ENCODE data around the gene GRPEL2. TPM values are rescaled to one million over a fixed set of nuclear protein-coding genes. Genes with fewer than 3 reads are reported as not detected.

The GRPEL2 gene
- total and polyA plus RNA-seq, 2 experiments from 2014 or later, result 20.2 to 62.2 TPM

DNA sequence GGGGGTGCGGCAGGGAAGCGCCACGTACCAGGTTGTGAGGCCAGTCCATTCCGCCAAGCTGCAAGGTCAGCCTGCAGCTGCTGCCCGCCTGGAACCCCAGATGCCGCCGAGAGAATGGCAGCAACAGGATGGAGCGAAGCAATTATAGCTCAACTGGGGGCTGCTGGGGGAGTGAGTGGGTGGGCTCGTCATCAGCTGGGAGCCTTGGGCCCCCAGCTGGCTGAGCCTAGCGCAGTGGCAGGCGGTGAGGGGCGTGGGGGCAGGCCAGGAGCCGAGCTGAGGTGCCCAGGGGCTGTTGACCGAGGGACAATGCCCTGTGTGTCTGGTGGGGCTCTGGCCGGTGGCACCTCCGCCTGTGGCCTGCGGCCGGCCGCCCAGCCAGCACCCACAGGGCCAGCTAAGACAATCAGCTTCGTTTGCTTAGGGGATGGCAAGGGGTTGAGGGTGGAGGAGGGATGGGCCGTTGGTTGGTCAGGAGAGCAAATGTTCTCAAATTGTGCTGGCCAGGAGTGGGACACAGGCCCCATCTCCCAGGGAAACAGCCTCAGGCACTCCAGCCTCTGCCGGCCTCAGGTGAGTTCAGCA lies 34.0 kb downstream of the GRPEL2 start, which contains the start of gene IL17B (continued):
- TF ChIP-seq, protein P1, sequence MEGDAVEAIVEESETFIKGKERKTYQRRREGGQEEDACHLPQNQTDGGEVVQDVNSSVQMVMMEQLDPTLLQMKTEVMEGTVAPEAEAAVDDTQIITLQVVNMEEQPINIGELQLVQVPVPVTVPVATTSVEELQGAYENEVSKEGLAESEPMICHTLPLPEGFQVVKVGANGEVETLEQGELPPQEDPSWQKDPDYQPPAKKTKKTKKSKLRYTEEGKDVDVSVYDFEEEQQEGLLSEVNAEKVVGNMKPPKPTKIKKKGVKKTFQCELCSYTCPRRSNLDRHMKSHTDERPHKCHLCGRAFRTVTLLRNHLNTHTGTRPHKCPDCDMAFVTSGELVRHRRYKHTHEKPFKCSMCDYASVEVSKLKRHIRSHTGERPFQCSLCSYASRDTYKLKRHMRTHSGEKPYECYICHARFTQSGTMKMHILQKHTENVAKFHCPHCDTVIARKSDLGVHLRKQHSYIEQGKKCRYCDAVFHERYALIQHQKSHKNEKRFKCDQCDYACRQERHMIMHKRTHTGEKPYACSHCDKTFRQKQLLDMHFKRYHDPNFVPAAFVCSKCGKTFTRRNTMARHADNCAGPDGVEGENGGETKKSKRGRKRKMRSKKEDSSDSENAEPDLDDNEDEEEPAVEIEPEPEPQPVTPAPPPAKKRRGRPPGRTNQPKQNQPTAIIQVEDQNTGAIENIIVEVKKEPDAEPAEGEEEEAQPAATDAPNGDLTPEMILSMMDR (conservative IDR thresholded peaks at IDR 0.05; ENCODE audit: low read depth in 2 of 2), result no peak
- no peak for TF ChIP-seq POLR2AphosphoS5 (IDR thresholded peaks at IDR 0.05; ENCODE audit: low read depth)
- TF ChIP-seq EZH2 (IDR thresholded peaks at IDR 0.05; ENCODE audit: low read depth, unreplicated experiment), result no peak
- no peak for TF ChIP-seq EZH2phosphoT487 (IDR thresholded peaks at IDR 0.05; ENCODE audit: unreplicated experiment)
- TF ChIP-seq JUNB (IDR thresholded peaks at IDR 0.05; ENCODE audit: unreplicated experiment), result no peak
- no peak for TF ChIP-seq STAT1 (IDR thresholded peaks at IDR 0.05; ENCODE audit: unreplicated experiment)
- TF ChIP-seq, protein P2, sequence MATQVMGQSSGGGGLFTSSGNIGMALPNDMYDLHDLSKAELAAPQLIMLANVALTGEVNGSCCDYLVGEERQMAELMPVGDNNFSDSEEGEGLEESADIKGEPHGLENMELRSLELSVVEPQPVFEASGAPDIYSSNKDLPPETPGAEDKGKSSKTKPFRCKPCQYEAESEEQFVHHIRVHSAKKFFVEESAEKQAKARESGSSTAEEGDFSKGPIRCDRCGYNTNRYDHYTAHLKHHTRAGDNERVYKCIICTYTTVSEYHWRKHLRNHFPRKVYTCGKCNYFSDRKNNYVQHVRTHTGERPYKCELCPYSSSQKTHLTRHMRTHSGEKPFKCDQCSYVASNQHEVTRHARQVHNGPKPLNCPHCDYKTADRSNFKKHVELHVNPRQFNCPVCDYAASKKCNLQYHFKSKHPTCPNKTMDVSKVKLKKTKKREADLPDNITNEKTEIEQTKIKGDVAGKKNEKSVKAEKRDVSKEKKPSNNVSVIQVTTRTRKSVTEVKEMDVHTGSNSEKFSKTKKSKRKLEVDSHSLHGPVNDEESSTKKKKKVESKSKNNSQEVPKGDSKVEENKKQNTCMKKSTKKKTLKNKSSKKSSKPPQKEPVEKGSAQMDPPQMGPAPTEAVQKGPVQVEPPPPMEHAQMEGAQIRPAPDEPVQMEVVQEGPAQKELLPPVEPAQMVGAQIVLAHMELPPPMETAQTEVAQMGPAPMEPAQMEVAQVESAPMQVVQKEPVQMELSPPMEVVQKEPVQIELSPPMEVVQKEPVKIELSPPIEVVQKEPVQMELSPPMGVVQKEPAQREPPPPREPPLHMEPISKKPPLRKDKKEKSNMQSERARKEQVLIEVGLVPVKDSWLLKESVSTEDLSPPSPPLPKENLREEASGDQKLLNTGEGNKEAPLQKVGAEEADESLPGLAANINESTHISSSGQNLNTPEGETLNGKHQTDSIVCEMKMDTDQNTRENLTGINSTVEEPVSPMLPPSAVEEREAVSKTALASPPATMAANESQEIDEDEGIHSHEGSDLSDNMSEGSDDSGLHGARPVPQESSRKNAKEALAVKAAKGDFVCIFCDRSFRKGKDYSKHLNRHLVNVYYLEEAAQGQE (IDR thresholded peaks at IDR 0.05; ENCODE audit: unreplicated experiment), result no peak
- TF ChIP-seq ZNF331 (CRISPR knock-in tag; IDR thresholded peaks at IDR 0.05; ENCODE audit: low read depth), result no peak

DNA sequence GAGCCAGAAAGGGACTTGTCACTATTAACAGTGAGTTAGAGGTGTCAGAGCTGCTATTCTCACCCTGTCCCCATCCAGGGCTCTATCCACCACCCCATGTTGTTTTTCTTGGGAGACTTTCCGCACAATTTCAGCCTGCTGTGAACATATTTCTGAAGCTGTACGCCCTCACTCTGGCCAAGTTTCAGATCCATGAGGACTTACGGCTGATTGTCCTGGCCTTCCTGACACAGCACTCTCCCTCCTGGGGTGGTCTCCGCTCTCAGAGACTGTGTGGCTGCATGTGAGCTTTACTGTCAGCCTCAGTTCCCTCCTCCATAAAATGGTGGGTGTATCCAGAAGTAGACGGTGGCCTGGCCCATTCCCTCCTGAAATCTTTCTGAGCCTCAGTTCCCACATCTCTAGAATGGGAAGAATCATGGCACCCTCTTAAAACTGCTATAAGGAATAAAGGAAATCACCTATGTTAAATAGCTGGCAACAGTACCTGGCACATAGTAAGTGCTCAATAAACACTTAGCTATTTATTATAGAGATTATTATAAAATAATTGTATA lies 34.6 kb downstream of the GRPEL2 start:
- no peak for ATAC-seq
- Histone ChIP-seq H3K9me2 (ENCODE audit: insufficient read depth) (no peaks in the 10 kb centered on the region), H4K20me1 (replicated peaks; ENCODE audit: insufficient read depth) (no peaks in the 10 kb centered on the region), H3K4me1 (ENCODE audit: insufficient read depth) (no peaks in the 10 kb centered on the region), H3K27ac (ENCODE audit: low read depth) (no peak overlapping the region), H2AFZ (no peak overlapping the region), H3K4me2 (no peak overlapping the region), H3K36me3 (ENCODE audit: insufficient read depth) (no peaks in the 10 kb centered on the region), H3K27me3 (ENCODE audit: insufficient read depth) (no peaks in the 10 kb centered on the region), H3K4me3 (no peak overlapping the region), H3K79me2 (replicated peaks; ENCODE audit: insufficient read depth) (no peaks in the 10 kb centered on the region), H3F3A (replicated peaks; ENCODE audit: low read depth) (no peaks in the 10 kb centered on the region)
- H3K4me3 Mint-ChIP-seq, result no peak overlapping the region
- DNase-seq (ENCODE audit: low spot score), result no peak
- H3K9me3 Mint-ChIP-seq, result no peaks in the 10 kb centered on the region
- H3K27ac Mint-ChIP-seq, result no peak overlapping the region
- peaks cover 4% of the 10 kb centered on the region for H3K27me3 Mint-ChIP-seq (ENCODE audit: insufficient read depth, low read depth, poor library complexity)
- no peaks in the 10 kb centered on the region; the same call in 2 of the 3 replicates for H3K36me3 Mint-ChIP-seq (ENCODE audit: low read depth)
- H3K4me1 Mint-ChIP-seq, result peaks cover 16% of the 10 kb centered on the region
- no peak for TF ChIP-seq CREB1 (CRISPR knock-in tag; IDR thresholded peaks at IDR 0.05; ENCODE audit: low read depth)
- TF ChIP-seq EZH2phosphoT487 (IDR thresholded peaks at IDR 0.05; ENCODE audit: unreplicated experiment), result no peak
- no peak for TF ChIP-seq POLR2AphosphoS5 (IDR thresholded peaks at IDR 0.05; ENCODE audit: low read depth)
- no peak for TF ChIP-seq ZNF114 (CRISPR knock-in tag; IDR thresholded peaks at IDR 0.05)
- TF ChIP-seq EZH2 (IDR thresholded peaks at IDR 0.05; ENCODE audit: low read depth, unreplicated experiment), result no peak
- TF ChIP-seq ZNF331 (CRISPR knock-in tag; IDR thresholded peaks at IDR 0.05; ENCODE audit: low read depth), result no peak
- TF ChIP-seq JUNB (IDR thresholded peaks at IDR 0.05; ENCODE audit: unreplicated experiment), result no peak
- no peak for TF ChIP-seq NANOG (IDR thresholded peaks at IDR 0.05; ENCODE audit: borderline replicate concordance)
- TF ChIP-seq, protein P3, sequence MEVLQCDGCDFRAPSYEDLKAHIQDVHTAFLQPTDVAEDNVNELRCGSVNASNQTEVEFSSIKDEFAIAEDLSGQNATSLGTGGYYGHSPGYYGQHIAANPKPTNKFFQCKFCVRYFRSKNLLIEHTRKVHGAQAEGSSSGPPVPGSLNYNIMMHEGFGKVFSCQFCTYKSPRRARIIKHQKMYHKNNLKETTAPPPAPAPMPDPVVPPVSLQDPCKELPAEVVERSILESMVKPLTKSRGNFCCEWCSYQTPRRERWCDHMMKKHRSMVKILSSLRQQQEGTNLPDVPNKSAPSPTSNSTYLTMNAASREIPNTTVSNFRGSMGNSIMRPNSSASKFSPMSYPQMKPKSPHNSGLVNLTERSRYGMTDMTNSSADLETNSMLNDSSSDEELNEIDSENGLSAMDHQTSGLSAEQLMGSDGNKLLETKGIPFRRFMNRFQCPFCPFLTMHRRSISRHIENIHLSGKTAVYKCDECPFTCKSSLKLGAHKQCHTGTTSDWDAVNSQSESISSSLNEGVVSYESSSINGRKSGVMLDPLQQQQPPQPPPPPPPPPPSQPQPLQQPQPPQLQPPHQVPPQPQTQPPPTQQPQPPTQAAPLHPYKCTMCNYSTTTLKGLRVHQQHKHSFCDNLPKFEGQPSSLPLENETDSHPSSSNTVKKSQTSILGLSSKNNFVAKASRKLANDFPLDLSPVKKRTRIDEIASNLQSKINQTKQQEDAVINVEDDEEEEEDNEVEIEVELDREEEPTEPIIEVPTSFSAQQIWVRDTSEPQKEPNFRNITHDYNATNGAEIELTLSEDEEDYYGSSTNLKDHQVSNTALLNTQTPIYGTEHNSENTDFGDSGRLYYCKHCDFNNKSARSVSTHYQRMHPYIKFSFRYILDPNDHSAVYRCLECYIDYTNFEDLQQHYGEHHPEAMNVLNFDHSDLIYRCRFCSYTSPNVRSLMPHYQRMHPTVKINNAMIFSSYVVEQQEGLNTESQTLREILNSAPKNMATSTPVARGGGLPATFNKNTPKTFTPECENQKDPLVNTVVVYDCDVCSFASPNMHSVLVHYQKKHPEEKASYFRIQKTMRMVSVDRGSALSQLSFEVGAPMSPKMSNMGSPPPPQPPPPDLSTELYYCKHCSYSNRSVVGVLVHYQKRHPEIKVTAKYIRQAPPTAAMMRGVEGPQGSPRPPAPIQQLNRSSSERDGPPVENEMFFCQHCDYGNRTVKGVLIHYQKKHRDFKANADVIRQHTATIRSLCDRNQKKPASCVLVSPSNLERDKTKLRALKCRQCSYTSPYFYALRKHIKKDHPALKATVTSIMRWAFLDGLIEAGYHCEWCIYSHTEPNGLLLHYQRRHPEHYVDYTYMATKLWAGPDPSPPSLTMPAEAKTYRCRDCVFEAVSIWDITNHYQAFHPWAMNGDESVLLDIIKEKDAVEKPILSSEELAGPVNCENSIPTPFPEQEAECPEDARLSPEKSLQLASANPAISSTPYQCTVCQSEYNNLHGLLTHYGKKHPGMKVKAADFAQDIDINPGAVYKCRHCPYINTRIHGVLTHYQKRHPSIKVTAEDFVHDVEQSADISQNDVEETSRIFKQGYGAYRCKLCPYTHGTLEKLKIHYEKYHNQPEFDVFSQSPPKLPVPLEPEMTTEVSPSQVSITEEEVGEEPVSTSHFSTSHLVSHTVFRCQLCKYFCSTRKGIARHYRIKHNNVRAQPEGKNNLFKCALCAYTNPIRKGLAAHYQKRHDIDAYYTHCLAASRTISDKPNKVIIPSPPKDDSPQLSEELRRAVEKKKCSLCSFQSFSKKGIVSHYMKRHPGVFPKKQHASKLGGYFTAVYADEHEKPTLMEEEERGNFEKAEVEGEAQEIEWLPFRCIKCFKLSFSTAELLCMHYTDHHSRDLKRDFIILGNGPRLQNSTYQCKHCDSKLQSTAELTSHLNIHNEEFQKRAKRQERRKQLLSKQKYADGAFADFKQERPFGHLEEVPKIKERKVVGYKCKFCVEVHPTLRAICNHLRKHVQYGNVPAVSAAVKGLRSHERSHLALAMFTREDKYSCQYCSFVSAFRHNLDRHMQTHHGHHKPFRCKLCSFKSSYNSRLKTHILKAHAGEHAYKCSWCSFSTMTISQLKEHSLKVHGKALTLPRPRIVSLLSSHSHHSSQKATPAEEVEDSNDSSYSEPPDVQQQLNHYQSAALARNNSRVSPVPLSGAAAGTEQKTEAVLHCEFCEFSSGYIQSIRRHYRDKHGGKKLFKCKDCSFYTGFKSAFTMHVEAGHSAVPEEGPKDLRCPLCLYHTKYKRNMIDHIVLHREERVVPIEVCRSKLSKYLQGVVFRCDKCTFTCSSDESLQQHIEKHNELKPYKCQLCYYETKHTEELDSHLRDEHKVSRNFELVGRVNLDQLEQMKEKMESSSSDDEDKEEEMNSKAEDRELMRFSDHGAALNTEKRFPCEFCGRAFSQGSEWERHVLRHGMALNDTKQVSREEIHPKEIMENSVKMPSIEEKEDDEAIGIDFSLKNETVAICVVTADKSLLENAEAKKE (CRISPR knock-in tag; IDR thresholded peaks at IDR 0.05), result no peak
